HT-29 (cell line): ENCODE results near the gene STIM1. TPM values are rescaled to one million over a fixed set of nuclear protein-coding genes. Genes with fewer than 3 reads are reported as not detected.

Source experiments
- DNase-seq: peaks from one replicate; pipeline ENCODE4 v3.0.0-alpha.2; 2015; ENCODE audit warnings: low spot score
- total RNA-seq: library from RNA; depleted of rRNA; stranded (reverse); fragments of >200 nt; shearing (Covaris generic); gene quantifications from 2 replicates; pipeline ENCODE4 v1.2.3, GENCODE V29; 2014

STIM1 gene
- total RNA-seq, 1 experiment from 2014 or later = 28.3 TPM

GRCh38 chr11:4065086-4065485 lies 209.6 kb downstream of the STIM1 start:
- no peak for DNase-seq

GRCh38 chr11:4065601-4066377 lies 210.3 kb downstream of the STIM1 start:
- no peak for DNase-seq

- no peak for DNase-seq
Measured at GRCh38 chr11:4066910-4067309, 211.4 kb downstream of the STIM1 start.

GRCh38 chr11:4068962-4069361 lies 213.5 kb downstream of the STIM1 start:
- no peak for DNase-seq

- DNase-seq = no peak
Measured at GRCh38 chr11:4071325-4071724, 215.9 kb downstream of the STIM1 start.

GRCh38 chr11:4071914-4072313 lies 216.4 kb downstream of the STIM1 start:
- no peak for DNase-seq

- DNase-seq = peak; percentile 89
Measured at GRCh38 chr11:4072668-4073285, 217.3 kb downstream of the STIM1 start.

- no peak for DNase-seq
Measured at GRCh38 chr11:4074266-4074665, 218.8 kb downstream of the STIM1 start.

GRCh38 chr11:4076774-4077173 lies 221.3 kb downstream of the STIM1 start:
- DNase-seq = no peak

- no peak for DNase-seq
Measured at GRCh38 chr11:4083198-4083597, 227.7 kb downstream of the STIM1 start.

- no peak for DNase-seq
Measured at GRCh38 chr11:4084406-4085125, 229.1 kb downstream of the STIM1 start.

GRCh38 chr11:4085575-4085974 lies 230.1 kb downstream of the STIM1 start:
- DNase-seq = no peak

GRCh38 chr11:4086575-4087353 lies 231.3 kb downstream of the STIM1 start:
- no peak for DNase-seq

- DNase-seq = no peak
Measured at GRCh38 chr11:4087551-4087950, 232.1 kb downstream of the STIM1 start.

GRCh38 chr11:4090258-4090657 lies 234.8 kb downstream of the STIM1 start:
- DNase-seq = no peak

- DNase-seq = no peak
Measured at GRCh38 chr11:4092026-4092425, 236.6 kb downstream of the STIM1 start.

- DNase-seq = peak; percentile 59
Measured at GRCh38 chr11:4093519-4094347, 238.3 kb downstream of the STIM1 start.

GRCh38 chr11:4094348-4095291 lies 239.2 kb downstream of the STIM1 start, which contains the start of gene RRM1:
TSS of gene RRM1 (plus strand) at chr11:4094799. CDS start at chr11:4095013, 214 bp downstream.
- peak; percentile 96 for DNase-seq

- DNase-seq = peak; percentile 50
Measured at GRCh38 chr11:4095509-4096230, 240.2 kb downstream of the STIM1 start.
